Central memory CD8-positive, alpha-beta T cell (primary cell): ENCODE results near the gene GPD1L.
"Not testable (repeated sequence)": the region's sequence is repeated elsewhere in the genome, so short reads cannot be mapped to it uniquely, and the experiment has no call there.

Experiments used
- ATAC-seq: fragments of 150-1000 bp; cut with Tn5 transposase; replicated peaks from 2 replicates; pipeline ENCODE4 v1.10.0; 2022; ENCODE audit warnings: mild to moderate bottlenecking, moderate FRiP score, moderate number of reproducible peaks; ENCODE audit not compliant: poor library complexity, severe bottlenecking; ENCODE audit errors: extremely low read depth
- DNase-seq, 2 donors: peaks; one replicate each; pipeline ENCODE4 v3.0.0; 2021; ENCODE audit warnings: low spot score in 2 of 2
- H3K27ac Mint-ChIP-seq: one replicate; pipeline ENCODE4 v1.8.0; 2022; ENCODE audit warnings: low read depth, mild to moderate bottlenecking, moderate library complexity, mixed read lengths
- H3K27me3 Mint-ChIP-seq: one replicate; pipeline ENCODE4 v1.8.0; 2022; ENCODE audit warnings: mixed read lengths
- H3K36me3 Mint-ChIP-seq: one replicate; pipeline ENCODE4 v1.8.0; 2022; ENCODE audit warnings: mild to moderate bottlenecking, moderate library complexity, mixed read lengths; ENCODE audit not compliant: insufficient read depth
- H3K4me1 Mint-ChIP-seq: one replicate; pipeline ENCODE4 v1.8.0; 2022; ENCODE audit warnings: mixed read lengths
- H3K4me3 Mint-ChIP-seq: one replicate; pipeline ENCODE4 v1.8.0; 2022; ENCODE audit warnings: mild to moderate bottlenecking, moderate library complexity, mixed read lengths
- H3K9me3 Mint-ChIP-seq: one replicate; pipeline ENCODE4 v1.8.0; 2022; ENCODE audit warnings: mixed read lengths

GPD1L gene

DNA sequence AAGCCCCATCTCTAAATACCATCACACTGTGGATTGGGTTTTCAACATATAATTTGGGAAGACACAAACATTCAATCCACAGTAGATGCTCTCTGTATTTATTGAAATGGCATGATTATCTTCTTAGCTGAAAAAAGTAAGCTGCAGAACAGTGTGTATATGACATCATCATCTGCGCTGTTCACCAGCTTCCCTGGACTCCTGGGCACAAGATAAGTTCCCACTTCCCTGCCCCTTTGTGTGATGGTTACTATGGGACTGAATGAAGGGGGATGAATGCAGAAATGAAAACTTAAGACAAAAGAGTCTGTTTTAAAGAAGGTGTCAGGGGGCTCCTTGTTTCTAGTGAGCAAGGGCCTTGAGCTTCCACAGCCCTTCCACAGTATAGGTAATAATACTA lies 20.0 kb upstream of the GPD1L start:
- DNase-seq, result no peak
- ATAC-seq, result no peak
- H3K36me3 Mint-ChIP-seq, result no peaks in the 10 kb centered on the region
- H3K9me3 Mint-ChIP-seq, result no peaks in the 10 kb centered on the region
- H3K27me3 Mint-ChIP-seq, result peaks cover 31% of the 10 kb centered on the region
- H3K4me3 Mint-ChIP-seq, result no peak overlapping the region
- H3K27ac Mint-ChIP-seq, result no peak overlapping the region
- H3K4me1 Mint-ChIP-seq, result peaks cover 2% of the 10 kb centered on the region

DNA sequence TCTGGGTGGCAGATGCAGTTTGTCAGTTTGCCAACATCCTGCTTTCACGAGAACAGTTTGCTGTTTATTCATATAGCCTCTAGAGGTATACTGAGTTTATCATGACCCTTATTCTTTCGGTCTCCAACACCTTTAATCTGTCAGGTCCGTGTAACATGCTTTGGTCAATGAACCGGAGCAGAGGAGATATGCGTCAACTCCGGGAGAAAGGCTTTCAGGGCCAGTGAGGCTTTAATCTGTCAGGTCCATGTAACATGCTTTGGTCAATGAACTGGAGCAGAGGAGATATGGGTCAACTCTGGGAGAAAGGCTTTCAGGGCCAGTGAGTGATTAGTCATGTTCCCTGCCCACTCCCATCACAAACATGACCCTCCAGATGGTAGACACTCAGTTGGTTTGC lies 16.9 kb upstream of the GPD1L start:
- H3K27ac Mint-ChIP-seq, result no peak overlapping the region
- no peaks in the 10 kb centered on the region for H3K36me3 Mint-ChIP-seq
- H3K9me3 Mint-ChIP-seq, result no peaks in the 10 kb centered on the region
- no peak overlapping the region for H3K4me3 Mint-ChIP-seq
- DNase-seq (no peak), ATAC-seq (no peak)
- peaks cover 41% of the 10 kb centered on the region for H3K27me3 Mint-ChIP-seq
- peaks cover 7% of the 10 kb centered on the region for H3K4me1 Mint-ChIP-seq

DNA sequence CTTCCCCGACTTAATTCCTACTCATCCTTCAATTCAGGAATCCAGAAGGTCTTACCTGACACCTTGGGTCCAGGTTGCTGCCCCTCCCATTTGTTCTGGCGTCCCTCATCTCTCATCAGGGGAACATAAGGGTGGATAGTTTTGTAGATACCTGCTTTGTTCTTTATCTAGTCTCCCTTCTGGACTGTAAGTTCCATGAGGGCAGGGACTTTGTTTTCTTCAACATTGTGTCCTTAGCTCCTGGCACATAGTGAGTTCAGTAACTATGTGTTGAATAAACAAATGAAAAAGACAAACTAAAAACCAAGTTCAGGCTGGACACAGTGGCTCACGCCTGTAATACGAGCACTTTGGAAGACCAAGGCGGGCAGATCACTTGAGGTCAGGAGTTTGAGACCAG lies 13.2 kb upstream of the GPD1L start:
- DNase-seq, result no peak
- Mint-ChIP-seq H3K4me1 (peaks cover 7% of the 10 kb centered on the region), H3K4me3 (no peak overlapping the region), H3K27ac (no peak overlapping the region), H3K36me3 (no peaks in the 10 kb centered on the region), H3K9me3 (no peaks in the 10 kb centered on the region), H3K27me3 (peaks cover 39% of the 10 kb centered on the region)
- no peak for ATAC-seq

DNA sequence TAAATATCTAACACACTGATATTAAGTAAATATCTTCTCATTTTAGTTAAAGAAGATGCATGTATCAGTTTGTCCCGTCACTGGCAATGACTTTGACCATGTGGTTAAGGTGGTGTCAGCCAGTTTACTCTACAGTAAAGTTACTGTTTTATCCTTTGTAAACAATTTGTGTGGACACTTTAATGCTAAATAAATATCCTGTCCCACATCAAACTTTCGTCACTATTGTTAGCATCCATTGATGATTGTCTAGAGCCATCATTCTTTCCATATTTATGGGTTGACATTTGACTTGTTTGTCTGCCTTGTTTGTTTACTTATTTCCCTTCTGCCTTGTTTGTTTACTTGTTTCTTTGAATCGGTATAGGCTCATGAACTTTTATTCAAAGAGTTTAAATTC lies 11.0 kb upstream of the GPD1L start:
- peaks cover 31% of the 10 kb centered on the region for H3K27me3 Mint-ChIP-seq
- H3K36me3 Mint-ChIP-seq, result no peaks in the 10 kb centered on the region
- no peak for ATAC-seq
- H3K4me3 Mint-ChIP-seq, result no peak overlapping the region
- H3K9me3 Mint-ChIP-seq, result no peaks in the 10 kb centered on the region
- no peak overlapping the region for H3K27ac Mint-ChIP-seq
- peaks cover 7% of the 10 kb centered on the region for H3K4me1 Mint-ChIP-seq
- no peak for DNase-seq

DNA sequence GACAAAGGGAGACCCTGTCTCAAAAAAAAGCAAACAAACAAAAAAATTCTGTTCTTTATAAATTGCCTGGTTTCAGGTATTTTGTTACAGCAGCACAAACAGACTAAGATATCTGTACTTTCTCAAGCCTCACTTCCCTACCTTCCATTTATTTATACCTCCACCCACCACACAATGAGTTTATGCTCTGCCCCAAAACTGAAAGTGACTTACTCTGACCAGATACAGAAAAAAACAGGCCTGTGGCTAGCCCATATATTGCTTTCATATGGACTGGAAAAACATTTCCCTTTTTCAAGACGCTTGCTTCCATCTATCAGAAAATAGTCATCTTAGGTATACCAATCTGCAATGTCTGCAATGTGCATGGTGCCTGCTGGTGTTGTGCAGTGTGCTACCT lies 8.7 kb upstream of the GPD1L start:
- Mint-ChIP-seq H3K4me1 (no peaks in the 10 kb centered on the region), H3K36me3 (no peaks in the 10 kb centered on the region), H3K27me3 (peaks cover 15% of the 10 kb centered on the region), H3K4me3 (no peak overlapping the region), H3K27ac (no peak overlapping the region), H3K9me3 (peaks cover 9% of the 10 kb centered on the region)
- DNase-seq (no peak), ATAC-seq (no peak)

DNA sequence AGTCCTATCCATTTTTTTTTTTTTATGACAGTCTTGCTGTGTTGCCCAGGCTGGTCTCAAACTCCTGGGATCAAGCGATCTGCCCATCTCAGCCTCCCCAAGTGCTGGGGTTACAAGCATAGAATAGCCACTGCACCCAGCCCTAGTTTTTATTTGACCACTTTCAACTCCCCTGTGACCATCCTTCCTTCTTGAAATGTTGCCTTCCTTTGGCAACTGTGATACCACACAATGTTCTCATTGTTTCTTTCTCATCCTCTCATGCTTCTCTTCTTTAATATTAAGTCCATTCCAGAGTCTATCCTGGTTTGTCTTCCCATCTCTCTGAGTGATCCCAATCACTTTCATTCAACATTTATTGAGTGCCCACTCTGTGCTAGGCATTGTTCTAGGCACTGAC lies 7.9 kb upstream of the GPD1L start:
- DNase-seq, result no peak

DNA sequence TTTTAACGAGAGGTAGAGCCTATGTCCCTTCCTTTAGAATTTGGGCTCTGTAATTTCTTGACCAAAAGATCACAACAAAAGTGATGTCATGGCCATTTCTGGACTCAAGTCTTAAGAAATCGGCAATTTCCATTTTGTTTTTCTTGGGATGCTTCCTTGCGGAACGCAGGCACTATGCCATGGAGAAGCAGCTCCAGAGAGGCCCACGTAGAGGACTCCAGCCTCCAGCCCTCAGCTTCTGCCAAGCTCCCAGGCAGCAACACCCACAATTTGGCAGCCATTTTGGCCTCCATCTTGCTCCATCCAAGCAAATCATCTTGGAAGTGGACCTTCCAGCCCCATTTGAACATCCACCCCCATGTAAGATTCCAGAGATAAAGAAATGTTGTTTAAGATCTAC lies 6.0 kb upstream of the GPD1L start:
- no peak overlapping the region for H3K27ac Mint-ChIP-seq
- H3K9me3 Mint-ChIP-seq, result peaks cover 9% of the 10 kb centered on the region
- H3K36me3 Mint-ChIP-seq, result peaks cover 1% of the 10 kb centered on the region
- no peak overlapping the region for H3K4me3 Mint-ChIP-seq
- DNase-seq, result no peak
- no peaks in the 10 kb centered on the region for H3K4me1 Mint-ChIP-seq
- no peak for ATAC-seq
- H3K27me3 Mint-ChIP-seq, result peaks cover 7% of the 10 kb centered on the region

More for the DNA sequence above, 7.9 kb upstream of the GPD1L start:
- Mint-ChIP-seq H3K9me3 (peaks cover 9% of the 10 kb centered on the region), H3K27ac (no peak overlapping the region), H3K27me3 (peaks cover 7% of the 10 kb centered on the region), H3K36me3 (no peaks in the 10 kb centered on the region), H3K4me3 (no peak overlapping the region), H3K4me1 (no peaks in the 10 kb centered on the region)
- no peak for ATAC-seq

DNA sequence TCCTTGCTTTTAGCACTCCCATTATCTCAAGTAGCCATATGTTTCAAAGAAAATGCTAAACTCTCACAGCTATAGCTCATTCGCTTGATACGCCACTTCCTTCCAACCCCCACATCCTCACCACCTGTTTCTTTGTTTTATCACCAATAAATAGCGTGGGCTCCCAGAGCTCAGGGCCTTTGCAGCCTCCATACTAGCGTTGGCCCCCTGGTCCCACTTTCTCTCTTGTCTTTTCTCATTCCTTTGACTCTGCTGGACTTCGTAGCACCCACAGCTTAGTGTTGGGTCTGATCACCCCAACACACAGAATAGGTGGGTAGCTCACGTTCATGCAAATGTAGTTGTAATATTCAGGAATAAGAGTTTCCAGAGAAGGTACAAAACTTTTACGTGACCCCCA lies 4.1 kb upstream of the GPD1L start:
- peaks cover 9% of the 10 kb centered on the region for H3K9me3 Mint-ChIP-seq
- H3K27me3 Mint-ChIP-seq, result peaks cover 7% of the 10 kb centered on the region
- DNase-seq (no peak), ATAC-seq (no peak)
- H3K4me1 Mint-ChIP-seq, result peaks cover 9% of the 10 kb centered on the region
- H3K36me3 Mint-ChIP-seq, result peaks cover 3% of the 10 kb centered on the region
- H3K4me3 Mint-ChIP-seq, result no peak overlapping the region
- no peak overlapping the region for H3K27ac Mint-ChIP-seq

DNA sequence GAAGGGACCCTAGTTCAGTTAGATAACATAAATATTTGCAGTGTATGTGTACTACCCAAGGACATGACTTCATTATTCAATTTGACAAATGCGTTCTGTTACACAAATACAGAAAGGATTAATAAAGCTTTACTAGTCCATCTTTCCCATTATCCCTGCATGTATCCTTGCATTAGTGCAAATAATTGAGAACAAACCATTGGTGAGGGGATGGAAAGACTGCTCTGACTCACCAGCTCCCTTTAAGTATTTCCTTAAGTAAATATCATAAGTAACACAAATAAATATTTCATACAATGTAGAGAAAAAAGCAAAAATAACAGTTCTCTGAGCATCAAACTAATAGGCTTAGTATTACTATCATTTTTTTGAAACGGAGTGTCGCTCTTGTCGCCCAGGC lies 1.9 kb upstream of the GPD1L start:
- DNase-seq, result no peak
- no peak for ATAC-seq
- Mint-ChIP-seq H3K27me3 (no peaks in the 10 kb centered on the region), H3K4me3 (no peak overlapping the region), H3K36me3 (peaks cover 3% of the 10 kb centered on the region), H3K4me1 (peaks cover 21% of the 10 kb centered on the region), H3K9me3 (peaks cover 9% of the 10 kb centered on the region), H3K27ac (no peak overlapping the region)

DNA sequence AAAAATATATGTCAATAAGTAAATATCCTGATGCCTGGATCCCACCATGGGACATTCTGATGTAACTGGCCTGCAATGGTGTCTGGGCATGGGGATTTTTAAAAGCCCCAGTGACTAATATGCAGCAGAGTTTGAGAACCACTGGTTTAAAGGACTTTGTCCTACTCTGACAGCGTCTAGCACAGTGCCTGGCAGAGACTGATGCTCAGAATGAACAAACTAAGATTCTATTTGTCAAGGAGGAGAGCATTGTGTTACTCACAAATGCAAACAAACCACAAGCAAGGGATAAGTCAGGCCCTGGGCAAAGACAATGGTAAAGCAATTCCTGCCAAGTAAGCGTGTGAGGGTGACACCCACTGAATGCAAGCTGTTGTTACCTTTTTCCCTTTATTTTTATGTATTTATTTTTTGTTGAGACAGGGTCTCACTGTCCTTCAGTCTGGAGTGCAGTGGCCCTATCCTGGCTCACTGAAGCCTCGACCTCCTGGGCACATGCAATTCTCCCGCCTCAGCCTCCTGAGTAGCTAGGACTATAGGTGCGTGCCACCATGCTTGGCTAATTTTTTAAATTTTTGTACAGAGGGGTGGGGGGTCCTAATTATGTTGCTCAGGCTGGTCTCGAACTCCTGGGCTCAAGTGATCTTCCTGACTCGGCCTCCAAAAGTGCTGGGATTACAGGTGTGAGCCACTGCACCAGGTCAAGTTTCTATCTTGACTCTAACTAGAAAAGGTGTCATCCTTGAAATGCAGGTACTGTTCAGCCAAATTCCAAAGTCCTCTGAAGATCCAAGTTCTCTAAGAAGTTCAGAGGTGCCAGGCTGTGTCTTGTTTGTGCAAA lies 909 bp upstream of the GPD1L start:
- DNase-seq (no peak), ATAC-seq (no peak)
- Mint-ChIP-seq H3K36me3 (peaks cover 3% of the 10 kb centered on the region), H3K4me1 (peaks cover 22% of the 10 kb centered on the region), H3K27me3 (no peaks in the 10 kb centered on the region), H3K27ac (peak overlapping the region; percentile 73), H3K9me3 (peaks cover 9% of the 10 kb centered on the region), H3K4me3 (peak overlapping the region; percentile 88)

DNA sequence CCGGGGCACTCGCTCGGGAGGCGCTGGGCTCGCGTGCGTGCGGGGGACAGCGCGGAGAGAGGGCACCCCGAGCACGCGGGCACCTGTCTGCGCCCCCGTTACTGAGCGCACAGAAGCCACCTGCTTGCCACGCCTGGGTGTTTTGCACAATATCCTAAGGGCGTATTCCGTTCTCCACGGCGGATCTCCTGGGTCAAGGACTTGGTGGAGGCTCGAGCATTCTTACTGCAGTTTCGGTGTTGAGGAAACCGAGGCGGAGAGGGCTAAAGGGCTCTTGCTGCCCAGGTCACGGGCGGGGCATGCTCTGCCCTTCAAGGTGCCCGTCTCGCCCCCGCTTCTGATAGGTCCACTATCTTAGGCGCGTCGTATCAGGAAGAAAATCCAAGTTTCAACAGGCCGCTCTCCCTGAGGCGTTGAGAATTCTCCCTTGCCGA lies 526 bp downstream of the GPD1L start:
- H3K4me3 Mint-ChIP-seq, result peak overlapping the region; percentile 88
- no peaks in the 10 kb centered on the region for H3K27me3 Mint-ChIP-seq
- peak; percentile 31 for ATAC-seq
- H3K9me3 Mint-ChIP-seq, result peaks cover 6% of the 10 kb centered on the region
- DNase-seq, result no peak
- peaks cover 3% of the 10 kb centered on the region for H3K36me3 Mint-ChIP-seq
- peaks cover 29% of the 10 kb centered on the region for H3K4me1 Mint-ChIP-seq
- H3K27ac Mint-ChIP-seq, result peak overlapping the region; percentile 35

DNA sequence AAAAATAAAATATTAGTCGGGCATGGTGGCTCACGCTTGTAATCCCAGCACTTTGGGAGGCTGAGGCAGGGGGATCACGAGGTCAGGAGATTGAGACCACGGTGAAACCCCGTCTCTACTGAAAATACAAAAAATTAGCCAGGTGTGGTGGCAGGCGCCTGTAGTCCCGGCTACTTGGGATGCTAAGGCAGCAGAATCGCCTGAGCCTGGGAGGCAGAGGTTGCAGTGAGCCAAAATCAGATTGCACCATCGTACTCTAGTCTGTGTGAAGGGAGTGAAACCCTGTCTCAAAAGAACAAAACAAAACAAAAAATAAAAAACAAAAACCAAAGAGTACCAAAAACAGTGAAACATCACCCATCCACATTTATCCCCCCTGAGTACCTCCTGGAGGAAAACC lies 1.8 kb downstream of the GPD1L start:
- H3K36me3 Mint-ChIP-seq, H3K4me3 Mint-ChIP-seq, H3K9me3 Mint-ChIP-seq, H3K27me3 Mint-ChIP-seq, DNase-seq, ATAC-seq, H3K27ac Mint-ChIP-seq: not testable (repeated sequence)
- peaks cover 30% of the 10 kb centered on the region for H3K4me1 Mint-ChIP-seq

DNA sequence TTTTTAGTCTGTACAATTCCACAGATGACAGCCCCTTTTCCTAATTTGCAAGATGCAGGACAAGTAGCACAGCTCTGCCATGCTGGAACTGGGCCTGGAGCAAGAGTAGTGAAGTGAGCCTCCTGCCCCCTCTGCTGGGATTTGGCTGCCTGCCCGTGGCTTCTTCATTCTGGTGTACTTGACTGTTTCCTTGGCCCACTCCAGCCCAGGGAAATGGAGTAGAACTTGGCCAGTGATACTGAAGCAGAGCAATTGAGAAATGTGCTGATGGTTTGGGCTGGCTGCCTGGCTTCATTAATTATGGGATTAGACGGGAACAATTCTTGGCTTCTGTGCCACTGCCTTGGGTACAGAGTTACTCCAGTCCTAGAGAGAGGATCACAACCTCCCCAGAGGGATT lies 2.8 kb downstream of the GPD1L start:
- H3K4me1 Mint-ChIP-seq, result peaks cover 40% of the 10 kb centered on the region
- H3K27ac Mint-ChIP-seq, result no peak overlapping the region
- DNase-seq (no peak), ATAC-seq (no peak)
- H3K9me3 Mint-ChIP-seq, result no peaks in the 10 kb centered on the region
- no peaks in the 10 kb centered on the region for H3K27me3 Mint-ChIP-seq
- peaks cover 3% of the 10 kb centered on the region for H3K36me3 Mint-ChIP-seq
- H3K4me3 Mint-ChIP-seq, result no peak overlapping the region
